Middle frontal gyrus (tissue), 1 donor: ENCODE data around the gene USP47.

Source experiments
- DNase-seq: peaks from one replicate; pipeline ENCODE4 v3.0.0-alpha.2; 2015; ENCODE audit warnings: low spot score; ENCODE audit errors: extremely low spot score

The USP47 gene

GRCh38 chr11:11978792-11979487 is 137.2 kb downstream of the USP47 start:
- DNase-seq: no peak

GRCh38 chr11:11979488-11980117 is 137.8 kb downstream of the USP47 start:
- no peak for DNase-seq

GRCh38 chr11:11980200-11980599 is 138.4 kb downstream of the USP47 start:
- DNase-seq: no peak

- DNase-seq: no peak
These were observed 139.1 kb downstream of the USP47 start for GRCh38 chr11:11980841-11981308.

- no peak for DNase-seq
These were observed 139.6 kb downstream of the USP47 start for GRCh38 chr11:11981364-11981763.

GRCh38 chr11:11981840-11982239 is 140.1 kb downstream of the USP47 start:
- DNase-seq: no peak

- no peak for DNase-seq
These were observed 140.7 kb downstream of the USP47 start for GRCh38 chr11:11982461-11982860.

GRCh38 chr11:11982975-11983374 is 141.2 kb downstream of the USP47 start:
- DNase-seq: no peak

GRCh38 chr11:11983427-11983826 is 141.7 kb downstream of the USP47 start:
- DNase-seq: no peak

GRCh38 chr11:11984563-11984962 is 142.8 kb downstream of the USP47 start:
- no peak for DNase-seq

- no peak for DNase-seq
These were observed 143.4 kb downstream of the USP47 start for GRCh38 chr11:11985016-11985715.

GRCh38 chr11:11985954-11986949 is 144.5 kb downstream of the USP47 start:
- DNase-seq: no peak

GRCh38 chr11:11987503-11988022 is 145.8 kb downstream of the USP47 start:
- no peak for DNase-seq

- no peak for DNase-seq
These were observed 146.4 kb downstream of the USP47 start for GRCh38 chr11:11988099-11988651.

- no peak for DNase-seq
These were observed 147.0 kb downstream of the USP47 start for GRCh38 chr11:11988681-11989261.

- DNase-seq: no peak
These were observed 148.3 kb downstream of the USP47 start for GRCh38 chr11:11989774-11990744.

GRCh38 chr11:11992257-11993212 is 150.8 kb downstream of the USP47 start:
- DNase-seq: no peak

GRCh38 chr11:11993839-11994238 is 152.1 kb downstream of the USP47 start:
- DNase-seq: no peak
